Left lung (tissue), 10 donors: ENCODE measurements around the gene SH3PXD2A. TPM values are rescaled to one million over a fixed set of nuclear protein-coding genes. Genes with fewer than 3 reads are reported as not detected.

ENCODE experiments used
- ATAC-seq: fragments of 200-7000 bp; cut with Tn5 transposase; one replicate; pipeline ENCODE4 v1.9.1; 2020; ENCODE audit warnings: moderate library complexity
- DNase-seq, 4 donors: peaks; one replicate each; pipeline ENCODE4 v3.0.0-alpha.2; 2013 to 2020
- H3K27ac ChIP-seq, 2 donors: fragments of 200-600 bp; sonication (generic) in 1 of 2; one replicate each; pipeline versions ENCODE4 v1.5.0 to v1.8.0; 2020 to 2021
- H3K27me3 ChIP-seq, 2 donors: fragments of 200-600 bp; sonication (generic) in 1 of 2; one replicate each; pipeline versions ENCODE4 v1.5.0 to v1.8.0; 2020 to 2021
- H3K36me3 ChIP-seq, 2 donors: fragments of 200-600 bp; sonication (generic) in 1 of 2; one replicate each; pipeline versions ENCODE4 v1.5.0 to v1.8.0; 2020 to 2021
- H3K4me1 ChIP-seq, 2 donors: fragments of 200-600 bp; one replicate each; pipeline ENCODE4 v1.8.0; 2021
- H3K4me3 ChIP-seq, 2 donors: fragments of 200-600 bp; sonication (generic) in 1 of 2; one replicate each; pipeline versions ENCODE4 v1.5.0 to v1.8.0; 2020 to 2021; ENCODE audit warnings: mild to moderate bottlenecking in 1 of 2
- H3K9me3 ChIP-seq, 2 donors: fragments of 200-600 bp; sonication (generic) in 1 of 2; one replicate each; pipeline versions ENCODE4 v1.5.0 to v1.8.0; 2020 to 2021
- CTCF ChIP-seq, 2 donors: fragments of 200-600 bp; sonication (generic) in 1 of 2; IDR thresholded peaks; one replicate each; pipeline versions ENCODE4 v1.5.0 to v1.8.0; 2021; ENCODE audit warnings: antibody characterized with exemption in 2 of 2
- intact Hi-C, 2 donors: fragments of 100-400 bp; cut with DNase I; formaldehyde crosslinking; loops; one replicate each; pipeline versions ENCODE4 v1.11.2 to v1.14.2; 2022
- polyA plus RNA-seq, 6 donors: library from polyadenylated mRNA; unstranded; fragments of 120-200 nt; gene quantifications; one replicate each; pipeline ENCODE4 v1.2.1, GENCODE V29; 2013; ENCODE audit not compliant: insufficient read length in 6 of 6
- total RNA-seq, 2 donors: library from RNA; stranded (reverse); fragmentation: NEBNext Ultra II Directional; extraction: Animal tissue kit (Norgen Biotek cat#: 25700); gene quantifications; one replicate each; pipeline ENCODE4 v1.2.1, GENCODE V29; 2021
- donor health status: DM: no; HTN: yes; CAD: no.
- donor health status: DM: no; HTN: no; CAD: no.

The SH3PXD2A gene
- total and polyA plus RNA-seq, 8 donors, result 44.8 to 117 (median 91.7) TPM

GRCh38 chr10:103597003-103597402, 258.4 kb downstream of the SH3PXD2A start:
- no peaks in the 10 kb centered on the region for H3K4me1 ChIP-seq
- no peak overlapping the region for H3K4me3 ChIP-seq
- intact Hi-C loops, result no loop called here
- H3K27ac ChIP-seq, result no peak overlapping the region
- ATAC-seq (no peak), DNase-seq (no peak)
- no peak for TF ChIP-seq CTCF (IDR thresholded peaks at IDR 0.05)
- peaks cover 0 to 4% of the 10 kb centered on the region in 2 donors for H3K36me3 ChIP-seq
- H3K27me3 ChIP-seq, result no peaks in the 10 kb centered on the region
- no peaks in the 10 kb centered on the region for H3K9me3 ChIP-seq

- Histone ChIP-seq H3K4me3 (no peak overlapping the region), H3K9me3 (no peaks in the 10 kb centered on the region), H3K27me3 (no peaks in the 10 kb centered on the region), H3K4me1 (no peaks in the 10 kb centered on the region), H3K27ac (no peak overlapping the region), H3K36me3 (no peaks in the 10 kb centered on the region)
- ATAC-seq (no peak), DNase-seq (no peak)
- intact Hi-C loops, result no loop called here
- TF ChIP-seq CTCF (IDR thresholded peaks at IDR 0.05), result no peak
Measured at GRCh38 chr10:103595933-103596726, 259.2 kb downstream of the SH3PXD2A start.

- Histone ChIP-seq H3K4me1 (no peaks in the 10 kb centered on the region), H3K4me3 (no peak overlapping the region), H3K27ac (no peak overlapping the region), H3K9me3 (no peaks in the 10 kb centered on the region), H3K36me3 (no peaks in the 10 kb centered on the region), H3K27me3 (no peaks in the 10 kb centered on the region)
- intact Hi-C loops, result no loop called here
- ATAC-seq (no peak), DNase-seq (no peak)
- peak; percentile 3 to 7 for TF ChIP-seq CTCF (IDR thresholded peaks at IDR 0.05)
Measured at GRCh38 chr10:103593022-103593570, 262.3 kb downstream of the SH3PXD2A start.

- no peaks in the 10 kb centered on the region for H3K4me1 ChIP-seq
- H3K4me3 ChIP-seq, result no peak overlapping the region
- H3K27me3 ChIP-seq, result no peaks in the 10 kb centered on the region
- ATAC-seq (peak; percentile 52), DNase-seq (no peak)
- no peaks in the 10 kb centered on the region for H3K36me3 ChIP-seq
- H3K9me3 ChIP-seq, result no peaks in the 10 kb centered on the region
- intact Hi-C loops, result no loop called here
- peak; percentile 23 to 40 for TF ChIP-seq CTCF (IDR thresholded peaks at IDR 0.05)
- no peak overlapping the region for H3K27ac ChIP-seq
Measured at GRCh38 chr10:103592186-103593021, 263.0 kb downstream of the SH3PXD2A start.
